H1 (cell line): ENCODE data around the gene SLIT3.

Experiments
- CEBPB ChIP-seq: IDR thresholded peaks from 2 replicates; pipeline ENCODE4 v1.6.1; 2012; ENCODE audit warnings: low read depth, low read length
- ZNF274 ChIP-seq: IDR thresholded peaks from 2 replicates; pipeline ENCODE4 v1.7.0; 2012; ENCODE audit warnings: low read length, borderline replicate concordance; ENCODE audit errors: extremely low read depth
- TF ChIP-seq, protein P1 (sequence below), 3 experiments: IDR thresholded peaks; 1 replicate in 2 of 3; 2 replicates in 1 of 3; pipeline versions ENCODE4 v1.5.1 to v1.6.1; 2011; ENCODE audit warnings: low read length in 3 of 3, mild to moderate bottlenecking in 3 of 3, inconsistent platforms in 2 of 3, low read depth in 1 of 3, moderate library complexity in 1 of 3; ENCODE audit not compliant: insufficient read depth in 1 of 3; ENCODE audit errors: control extremely low read depth in 1 of 3

DNA sequence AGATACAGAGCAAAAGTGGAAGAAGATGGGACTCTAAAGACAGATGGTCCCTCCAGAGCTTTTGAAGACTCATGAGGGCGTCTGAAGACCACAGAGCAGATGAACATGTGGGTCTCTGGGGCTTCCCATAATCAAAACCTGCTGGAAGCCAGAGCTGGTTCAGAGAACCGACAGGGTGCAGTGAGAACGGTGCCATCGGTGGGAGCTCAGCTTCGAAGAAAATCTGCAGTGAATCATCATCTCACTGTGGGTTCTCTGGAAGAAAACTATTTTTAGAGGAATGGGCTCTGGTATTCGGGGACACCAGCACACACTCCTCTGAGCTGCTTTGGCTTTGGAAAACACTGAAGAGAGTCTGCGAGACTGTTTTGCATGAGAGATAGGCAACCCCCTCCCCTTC lies 499.4 kb downstream of the SLIT3 start:
- TF ChIP-seq CEBPB (no peak), ZNF274 (no peak)
- TF ChIP-seq, protein P1, sequence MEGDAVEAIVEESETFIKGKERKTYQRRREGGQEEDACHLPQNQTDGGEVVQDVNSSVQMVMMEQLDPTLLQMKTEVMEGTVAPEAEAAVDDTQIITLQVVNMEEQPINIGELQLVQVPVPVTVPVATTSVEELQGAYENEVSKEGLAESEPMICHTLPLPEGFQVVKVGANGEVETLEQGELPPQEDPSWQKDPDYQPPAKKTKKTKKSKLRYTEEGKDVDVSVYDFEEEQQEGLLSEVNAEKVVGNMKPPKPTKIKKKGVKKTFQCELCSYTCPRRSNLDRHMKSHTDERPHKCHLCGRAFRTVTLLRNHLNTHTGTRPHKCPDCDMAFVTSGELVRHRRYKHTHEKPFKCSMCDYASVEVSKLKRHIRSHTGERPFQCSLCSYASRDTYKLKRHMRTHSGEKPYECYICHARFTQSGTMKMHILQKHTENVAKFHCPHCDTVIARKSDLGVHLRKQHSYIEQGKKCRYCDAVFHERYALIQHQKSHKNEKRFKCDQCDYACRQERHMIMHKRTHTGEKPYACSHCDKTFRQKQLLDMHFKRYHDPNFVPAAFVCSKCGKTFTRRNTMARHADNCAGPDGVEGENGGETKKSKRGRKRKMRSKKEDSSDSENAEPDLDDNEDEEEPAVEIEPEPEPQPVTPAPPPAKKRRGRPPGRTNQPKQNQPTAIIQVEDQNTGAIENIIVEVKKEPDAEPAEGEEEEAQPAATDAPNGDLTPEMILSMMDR (IDR thresholded peaks at IDR 0.05; ENCODE audit: control extremely low read depth in 1 of 3, insufficient read depth in 1 of 3, low read depth in 1 of 3, low read length in 3 of 3): no peak
